Measurements from ENCODE around the gene P2RY4. TPM values are rescaled to one million over a fixed set of nuclear protein-coding genes. Genes with fewer than 3 reads are reported as not detected.
"Not testable (repeated sequence)": the region's sequence is repeated elsewhere in the genome, so short reads cannot be mapped to it uniquely, and the experiment has no call there.

The P2RY4 gene
- total and polyA plus RNA-seq, 9 donors = 0.09 to 0.27 (median 0.18) TPM; not detected in 3

DNA sequence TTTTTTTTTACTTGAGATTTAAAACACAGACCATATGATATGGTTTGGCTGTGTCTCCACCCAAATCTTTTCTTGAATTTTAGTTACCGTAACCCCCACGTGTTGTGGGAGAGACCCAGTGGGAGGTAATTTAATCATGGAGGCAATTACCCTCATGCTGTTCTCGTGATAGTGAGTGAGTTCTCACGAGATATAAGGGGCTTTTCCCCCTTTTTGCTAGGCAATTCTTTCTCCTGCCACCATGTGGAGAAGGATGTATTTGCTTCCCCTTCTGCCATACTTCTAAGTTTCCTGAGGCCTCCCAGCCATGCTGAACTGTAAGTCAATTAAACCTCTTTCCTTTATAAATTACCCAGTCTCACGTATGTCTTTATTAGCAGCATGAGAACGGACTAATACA lies 50.4 kb downstream of the P2RY4 start:
- not testable (repeated sequence) for H3K27me3 ChIP-seq (ENCODE audit: control insufficient read depth, insufficient read depth, low read length); H3K4me3 ChIP-seq (ENCODE audit: low read length); H3K27ac ChIP-seq (ENCODE audit: low read length); H3K36me3 ChIP-seq (ENCODE audit: control insufficient read depth, insufficient read depth, low read length); H3K4me1 ChIP-seq (ENCODE audit: control insufficient read depth, insufficient read depth, low read length); H3K9me3 ChIP-seq (replicated peaks; ENCODE audit: control insufficient read depth, low read depth, low read length); DNase-seq
- 43% methylated on average over 1 of the region's 6 CpGs for WGBS (ENCODE audit: insufficient coverage)

DNA sequence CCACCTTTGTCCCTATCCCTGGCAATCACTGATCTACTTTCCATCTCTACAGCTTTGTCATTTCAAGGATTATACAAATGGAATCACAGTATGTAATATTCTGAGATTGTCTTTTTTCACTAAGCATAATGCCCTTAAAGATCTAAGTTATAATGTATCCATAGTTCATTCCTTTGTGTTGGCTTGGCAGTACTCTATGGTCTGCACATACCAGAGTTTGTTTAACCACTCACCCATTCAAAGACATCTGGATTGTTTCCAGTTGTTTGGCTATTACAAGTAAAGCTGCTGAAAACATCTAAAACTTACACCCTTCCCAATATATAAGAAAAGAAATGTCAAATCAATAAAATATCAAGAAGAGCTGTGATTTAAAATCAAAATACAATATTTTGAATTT lies 51.5 kb downstream of the P2RY4 start:
- Histone ChIP-seq H3K4me3 (ENCODE audit: low read length) (no peak overlapping the region), H3K36me3 (ENCODE audit: control insufficient read depth, insufficient read depth, low read length) (no peaks in the 10 kb centered on the region), H3K27ac (ENCODE audit: low read length) (no peak overlapping the region), H3K4me1 (ENCODE audit: control insufficient read depth, insufficient read depth, low read length) (no peaks in the 10 kb centered on the region), H3K9me3 (replicated peaks; ENCODE audit: control insufficient read depth, low read depth, low read length) (no peaks in the 10 kb centered on the region), H3K27me3 (ENCODE audit: control insufficient read depth, insufficient read depth, low read length) (no peaks in the 10 kb centered on the region)
- no peak for DNase-seq

Other genes with a start within 250 kb of the P2RY4 start
- not detected for gene AWAT2, start 210.3 kb downstream of the P2RY4 start, total RNA-seq
- gene AWAT2, start 210.3 kb downstream of the P2RY4 start, polyA plus RNA-seq (ENCODE audit: insufficient read depth in 1 of 8, insufficient read length in 8 of 8, low replicate concordance in 1 of 8) = under 1 TPM in 1 of 8 donors, not detected in 7; 0.08 TPM
- not detected for gene OTUD6A, start 197.7 kb downstream of the P2RY4 start, total RNA-seq
- gene OTUD6A, start 197.7 kb downstream of the P2RY4 start, polyA plus RNA-seq (ENCODE audit: insufficient read depth in 1 of 8, insufficient read length in 8 of 8, low replicate concordance in 1 of 8) = not detected
- 120 TPM for gene IGBP1, start 126.8 kb downstream of the P2RY4 start, total RNA-seq
- 100 to 1,000 TPM in 6 of 8 donors, 10 to 100 TPM in 2; 88.3 to 122 (median 105) TPM for gene IGBP1, start 126.8 kb downstream of the P2RY4 start, polyA plus RNA-seq (ENCODE audit: insufficient read depth in 1 of 8, insufficient read length in 8 of 8, low replicate concordance in 1 of 8)
- not detected for gene DGAT2L6, start 82.7 kb downstream of the P2RY4 start, total RNA-seq
- not detected for gene DGAT2L6, start 82.7 kb downstream of the P2RY4 start, polyA plus RNA-seq (ENCODE audit: insufficient read depth in 1 of 8, insufficient read length in 8 of 8, low replicate concordance in 1 of 8)
- not detected for gene AWAT1, start 25.5 kb downstream of the P2RY4 start, total RNA-seq
- under 1 TPM in 1 of 8 donors, not detected in 7; 0.13 TPM for gene AWAT1, start 25.5 kb downstream of the P2RY4 start, polyA plus RNA-seq (ENCODE audit: insufficient read depth in 1 of 8, insufficient read length in 8 of 8, low replicate concordance in 1 of 8)
- gene ARR3, start 8.1 kb upstream of the P2RY4 start, total RNA-seq = not detected
- gene ARR3, start 8.1 kb upstream of the P2RY4 start, polyA plus RNA-seq (ENCODE audit: insufficient read depth in 1 of 8, insufficient read length in 8 of 8, low replicate concordance in 1 of 8) = under 1 TPM in 6 of 8 donors, not detected in 2; 0.16 to 0.61 (median 0.46) TPM
- gene RAB41, start 22.0 kb upstream of the P2RY4 start, total RNA-seq = not detected
- gene RAB41, start 22.0 kb upstream of the P2RY4 start, polyA plus RNA-seq (ENCODE audit: insufficient read depth in 1 of 8, insufficient read length in 8 of 8, low replicate concordance in 1 of 8) = under 1 TPM; 0.24 to 0.80 (median 0.64) TPM
- gene PDZD11, start 29.7 kb upstream of the P2RY4 start, total RNA-seq = 30.7 TPM
- gene PDZD11, start 29.7 kb upstream of the P2RY4 start, polyA plus RNA-seq (ENCODE audit: insufficient read depth in 1 of 8, insufficient read length in 8 of 8, low replicate concordance in 1 of 8) = 10 to 100 TPM; 36.6 to 46.6 (median 40.2) TPM
- 5.1 TPM for gene KIF4A, start 29.9 kb upstream of the P2RY4 start, total RNA-seq
- gene KIF4A, start 29.9 kb upstream of the P2RY4 start, polyA plus RNA-seq (ENCODE audit: insufficient read depth in 1 of 8, insufficient read length in 8 of 8, low replicate concordance in 1 of 8) = 10 to 100 TPM in 3 of 8 donors, 1 to 10 TPM in 5; 5.8 to 12.7 (median 9.2) TPM
- 0.09 TPM for gene GDPD2, start 163.1 kb upstream of the P2RY4 start, total RNA-seq
- 1 to 10 TPM in 1 of 8 donors, under 1 TPM in 7; 0.38 to 1.0 (median 0.54) TPM for gene GDPD2, start 163.1 kb upstream of the P2RY4 start, polyA plus RNA-seq (ENCODE audit: insufficient read depth in 1 of 8, insufficient read length in 8 of 8, low replicate concordance in 1 of 8)
- gene DLG3, start 184.6 kb upstream of the P2RY4 start, total RNA-seq = 5.5 TPM
- 1 to 10 TPM; 4.7 to 9.0 (median 6.5) TPM for gene DLG3, start 184.6 kb upstream of the P2RY4 start, polyA plus RNA-seq (ENCODE audit: insufficient read depth in 1 of 8, insufficient read length in 8 of 8, low replicate concordance in 1 of 8)